ENCODE data around the gene STXBP2.

- TF ChIP-seq CTCF (IDR thresholded peaks at IDR 0.05) (no peak), POLR2AphosphoS5 (IDR thresholded peaks at IDR 0.05) (no peak)
Observed at GRCh38 chr19:7624810-7625209, 12.1 kb upstream of the STXBP2 start.
